ENCODE measurements around the gene CHD2. TPM values are rescaled to one million over a fixed set of nuclear protein-coding genes. Genes with fewer than 3 reads are reported as not detected.

Gene CHD2
- total and polyA plus RNA-seq, 2 experiments from 2014 or later: 36.5 to 39.0 TPM

DNA sequence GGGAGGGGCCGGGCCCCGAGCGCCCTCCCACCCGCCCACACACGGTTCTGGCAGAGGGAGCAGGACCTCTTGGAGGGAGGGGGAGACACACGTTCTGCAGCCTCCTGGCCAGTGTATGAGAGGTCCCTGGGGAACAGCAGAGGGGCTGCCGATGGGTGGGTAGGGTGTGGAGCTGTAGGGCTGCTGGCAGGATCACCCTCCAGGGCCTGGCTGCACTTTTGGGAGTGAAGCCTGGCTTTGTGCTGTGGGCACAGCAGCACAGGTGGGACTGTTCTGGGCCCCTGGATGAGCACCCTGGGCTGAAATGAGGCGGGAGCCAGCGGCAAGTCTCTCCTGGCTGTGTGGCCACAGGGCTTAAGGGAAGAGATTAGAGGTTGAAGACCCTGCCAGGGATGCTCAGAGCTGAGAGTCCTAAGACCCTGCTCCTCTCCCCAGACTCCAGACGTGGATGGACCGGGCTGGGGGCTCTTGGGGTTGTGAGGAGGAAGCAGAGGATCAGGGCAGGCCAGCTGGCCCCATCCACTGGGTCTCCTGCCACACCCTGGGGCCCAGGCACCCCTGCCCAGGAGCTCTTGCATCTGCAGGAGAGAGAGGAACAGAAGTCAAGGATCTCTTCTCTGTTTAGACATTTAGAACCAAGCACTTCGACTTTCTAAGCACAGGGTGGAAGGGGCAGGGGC lies 143.6 kb downstream of the CHD2 start:
- H3K4me2 ChIP-seq (ENCODE audit: unreplicated experiment): no peak overlapping the region
- no peak overlapping the region for H3K4me3 ChIP-seq
- 28 to 40% methylated on average over 10 to 12 of the region's 12 CpGs for WGBS, 2 experiments (ENCODE audit: low coverage in 1 of 2, low lambda C conversion rate in 2 of 2, missing lambda C conversion rate in 2 of 2)
- no peaks in the 10 kb centered on the region for H3K9me2 ChIP-seq (ENCODE audit: insufficient read depth)
- H3K36me3 ChIP-seq (ENCODE audit: low read depth): no peaks in the 10 kb centered on the region
- no peak overlapping the region for H2AFZ ChIP-seq
- no peak for DNase-seq
- no peaks in the 10 kb centered on the region for H3K9me3 ChIP-seq (ENCODE audit: low read depth)
- no peaks in the 10 kb centered on the region for H3K27me3 ChIP-seq (replicated peaks; ENCODE audit: insufficient read depth)
- no peaks in the 10 kb centered on the region for H4K20me1 ChIP-seq (ENCODE audit: insufficient read depth)
- H3F3A ChIP-seq (ENCODE audit: insufficient read depth): no peaks in the 10 kb centered on the region
- no peaks in the 10 kb centered on the region for H3K4me1 ChIP-seq (ENCODE audit: insufficient read depth)
- no peak overlapping the region for H3K9ac ChIP-seq
- TF ChIP-seq EZH2 (IDR thresholded peaks at IDR 0.05; ENCODE audit: insufficient read depth, poor library complexity, severe bottlenecking): no peak
- no peak overlapping the region for H3K27ac ChIP-seq
- in situ Hi-C loops (cut with MboI): loop anchor here (25.0 kb wide), 1 partner anchor 944 kb away; no protein-coding TSS in a partner anchor
- H3K79me2 ChIP-seq (ENCODE audit: insufficient read depth): no peaks in the 10 kb centered on the region

DNA sequence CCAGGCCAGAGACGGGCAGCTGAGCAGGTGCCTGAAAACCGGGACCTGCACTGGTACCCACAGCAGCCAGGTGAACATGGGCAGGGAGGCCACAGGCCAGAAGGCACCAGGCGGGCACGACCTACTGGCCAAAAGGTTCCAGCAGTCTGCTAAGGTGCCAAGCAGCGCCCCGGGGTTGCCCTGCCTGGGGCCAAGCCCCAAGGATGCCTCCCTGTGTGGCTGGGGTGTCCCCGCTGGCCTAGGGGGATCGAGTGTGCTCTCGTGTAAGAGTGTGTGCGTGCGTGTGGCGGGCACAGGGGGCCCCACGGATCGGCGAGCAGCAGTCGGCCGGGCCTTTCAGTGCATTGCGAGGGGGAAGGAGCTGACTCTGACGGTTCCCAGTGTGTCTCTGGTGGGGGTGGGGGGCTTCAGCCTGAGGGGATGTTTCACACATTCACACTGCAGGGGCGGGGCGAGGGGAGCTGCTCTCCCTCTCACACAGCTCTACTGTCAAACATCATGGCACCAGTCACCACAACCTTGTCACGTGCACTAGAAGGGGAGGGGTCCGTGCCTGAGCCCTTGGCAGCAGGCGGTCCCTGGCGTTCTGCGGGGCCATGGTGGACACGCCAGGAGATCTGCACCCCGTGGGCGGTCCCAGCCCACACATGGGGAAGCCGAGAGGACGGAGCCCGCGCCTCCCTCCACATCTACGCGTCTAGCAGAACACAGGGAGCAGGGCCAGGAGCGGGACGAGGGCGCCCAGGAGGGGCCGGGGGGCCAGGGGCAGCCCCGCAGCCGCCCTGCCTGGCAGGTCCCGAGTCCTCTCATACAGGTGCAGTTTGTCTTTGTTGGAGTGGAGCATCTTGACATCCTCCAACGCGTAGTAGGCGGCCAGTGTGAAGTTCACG lies 144.4 kb downstream of the CHD2 start:
- H3K27ac ChIP-seq: no peak overlapping the region
- no peak overlapping the region for H3K4me2 ChIP-seq (ENCODE audit: unreplicated experiment)
- no peaks in the 10 kb centered on the region for H3K27me3 ChIP-seq (replicated peaks; ENCODE audit: insufficient read depth)
- no peaks in the 10 kb centered on the region for H4K20me1 ChIP-seq (ENCODE audit: insufficient read depth)
- TF ChIP-seq EZH2phosphoT487 (IDR thresholded peaks at IDR 0.05; ENCODE audit: insufficient read depth, low read depth) (no peak), EZH2 (IDR thresholded peaks at IDR 0.05; ENCODE audit: insufficient read depth, poor library complexity, severe bottlenecking) (no peak)
- H3F3A ChIP-seq (ENCODE audit: insufficient read depth): no peaks in the 10 kb centered on the region
- H3K79me2 ChIP-seq (ENCODE audit: insufficient read depth): no peaks in the 10 kb centered on the region
- no peaks in the 10 kb centered on the region for H3K9me2 ChIP-seq (ENCODE audit: insufficient read depth)
- no peak for DNase-seq
- in situ Hi-C loops (cut with MboI): loop anchor here (25.0 kb wide), 1 partner anchor 943 kb away; no protein-coding TSS in a partner anchor
- no peak overlapping the region for H2AFZ ChIP-seq
- H3K4me3 ChIP-seq: no peak overlapping the region
- no peak overlapping the region for H3K9ac ChIP-seq
- no peaks in the 10 kb centered on the region for H3K4me1 ChIP-seq (ENCODE audit: insufficient read depth)
- no peaks in the 10 kb centered on the region for H3K36me3 ChIP-seq (ENCODE audit: low read depth)
- H3K9me3 ChIP-seq (ENCODE audit: low read depth): no peaks in the 10 kb centered on the region
- 80 to 82% methylated on average over 35 to 46 of the region's 46 CpGs for WGBS, 2 experiments (ENCODE audit: low coverage in 1 of 2, low lambda C conversion rate in 2 of 2, missing lambda C conversion rate in 2 of 2)

DNA sequence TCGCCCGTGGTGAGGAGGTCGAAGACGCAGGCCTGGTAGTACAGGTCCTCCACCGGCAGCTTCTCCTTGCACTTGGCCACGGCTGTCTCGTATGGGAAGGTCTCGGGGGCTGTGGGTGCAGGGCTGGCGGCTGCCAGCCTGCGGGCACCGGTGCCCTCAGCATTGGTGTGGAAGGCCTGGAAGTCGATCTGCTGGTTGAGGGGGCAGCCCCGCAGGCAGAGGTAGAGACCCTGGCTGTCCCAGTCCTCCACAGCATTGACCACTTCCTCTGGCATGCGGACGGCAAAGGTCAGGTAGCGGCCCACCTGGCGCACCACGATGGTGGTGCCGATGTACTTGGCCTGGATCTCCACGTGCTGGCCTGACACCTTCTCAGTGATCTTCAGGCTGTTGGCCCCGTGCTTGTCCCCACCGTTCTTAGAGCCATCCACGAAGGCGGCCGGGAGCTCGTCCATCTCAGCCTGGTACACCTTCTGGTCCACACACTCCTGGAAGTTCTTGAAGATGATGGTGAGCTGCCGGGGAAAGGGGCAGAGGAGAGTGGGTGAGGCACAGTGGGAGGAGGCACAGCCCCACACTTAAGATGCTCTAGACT lies 145.2 kb downstream of the CHD2 start:
- in situ Hi-C loops (cut with MboI): loop anchor here (25.0 kb wide), 1 partner anchor 942 kb away; no protein-coding TSS in a partner anchor
- WGBS, 2 experiments (ENCODE audit: low coverage in 1 of 2, low lambda C conversion rate in 2 of 2, missing lambda C conversion rate in 2 of 2): 85 to 86% methylated on average over 22 to 27 of the region's 27 CpGs
- Histone ChIP-seq H2AFZ (no peak overlapping the region), H3K79me2 (ENCODE audit: insufficient read depth) (no peaks in the 10 kb centered on the region), H3K4me2 (ENCODE audit: unreplicated experiment) (no peak overlapping the region), H4K20me1 (ENCODE audit: insufficient read depth) (no peaks in the 10 kb centered on the region), H3K27ac (no peak overlapping the region), H3K27me3 (replicated peaks; ENCODE audit: insufficient read depth) (no peaks in the 10 kb centered on the region), H3K9me3 (ENCODE audit: low read depth) (no peaks in the 10 kb centered on the region), H3K4me3 (no peak overlapping the region), H3K36me3 (ENCODE audit: low read depth) (no peaks in the 10 kb centered on the region), H3K9ac (no peak overlapping the region), H3K4me1 (ENCODE audit: insufficient read depth) (no peaks in the 10 kb centered on the region), H3K9me2 (ENCODE audit: insufficient read depth) (no peaks in the 10 kb centered on the region), H3F3A (ENCODE audit: insufficient read depth) (no peaks in the 10 kb centered on the region)
- no peak for DNase-seq
- no peak for TF ChIP-seq EZH2phosphoT487 (IDR thresholded peaks at IDR 0.05; ENCODE audit: insufficient read depth, low read depth)
- TF ChIP-seq EZH2 (IDR thresholded peaks at IDR 0.05; ENCODE audit: insufficient read depth, poor library complexity, severe bottlenecking): no peak

DNA sequence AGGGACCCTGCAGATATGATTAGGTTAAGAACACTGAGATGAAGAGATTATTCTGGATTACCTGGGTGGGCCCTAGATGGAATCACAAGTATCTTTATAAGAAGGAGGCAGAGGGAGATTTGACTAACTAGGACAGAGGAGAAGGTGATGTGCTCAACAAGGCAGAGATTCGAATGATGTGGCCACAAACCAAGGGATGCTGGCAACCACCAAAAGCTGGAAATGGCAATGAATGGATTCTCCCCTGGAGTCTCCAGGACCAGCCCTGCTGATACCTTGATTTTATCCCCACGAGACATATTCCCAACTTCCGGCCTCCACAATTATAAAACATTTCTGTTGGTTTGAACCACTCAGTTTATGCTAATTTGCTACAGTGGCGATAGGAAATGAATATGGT lies 146.0 kb downstream of the CHD2 start:
- Histone ChIP-seq H3K36me3 (ENCODE audit: low read depth) (no peaks in the 10 kb centered on the region), H3K9me2 (ENCODE audit: insufficient read depth) (no peaks in the 10 kb centered on the region), H3K9ac (no peak overlapping the region), H3K27ac (no peak overlapping the region), H4K20me1 (ENCODE audit: insufficient read depth) (no peaks in the 10 kb centered on the region), H3K4me3 (no peak overlapping the region), H3K9me3 (ENCODE audit: low read depth) (no peaks in the 10 kb centered on the region), H3K27me3 (replicated peaks; ENCODE audit: insufficient read depth) (no peaks in the 10 kb centered on the region), H3K4me2 (ENCODE audit: unreplicated experiment) (no peak overlapping the region), H3K4me1 (ENCODE audit: insufficient read depth) (no peaks in the 10 kb centered on the region), H3K79me2 (ENCODE audit: insufficient read depth) (no peaks in the 10 kb centered on the region), H3F3A (ENCODE audit: insufficient read depth) (no peaks in the 10 kb centered on the region), H2AFZ (no peak overlapping the region)
- no peak for DNase-seq
- no peak for TF ChIP-seq EZH2 (IDR thresholded peaks at IDR 0.05; ENCODE audit: insufficient read depth, poor library complexity, severe bottlenecking)
- TF ChIP-seq EZH2phosphoT487 (IDR thresholded peaks at IDR 0.05; ENCODE audit: insufficient read depth, low read depth): no peak
- WGBS, 2 experiments (ENCODE audit: low coverage in 1 of 2, low lambda C conversion rate in 2 of 2, missing lambda C conversion rate in 2 of 2): 69 to 77% methylated on average over 4 of the region's 4 CpGs
- in situ Hi-C loops (cut with MboI): loop anchor here (25.0 kb wide), 1 partner anchor 941 kb away; no protein-coding TSS in a partner anchor

Data from GM23248 (cell line).